Stimulated activated CD8-positive, alpha-beta memory T cell treated with anti-CD3 and anti-CD28 coated beads, Interleukin-2, amount 100 ng/mL, for 1 hour (primary cell): ENCODE data around the gene DPH3.
A peak's percentile ranks its signal among the peaks of the same experiment; 100 is the strongest.
"Not testable (repeated sequence)": the region's sequence is repeated elsewhere in the genome, so short reads cannot be mapped to it uniquely, and the experiment has no call there.

Experiments used
- DNase-seq, 2 donors: peaks; one replicate each; pipeline ENCODE4 v3.0.0-alpha.2; 2020; ENCODE audit warnings: low read depth in 2 of 2

Gene DPH3

DNA sequence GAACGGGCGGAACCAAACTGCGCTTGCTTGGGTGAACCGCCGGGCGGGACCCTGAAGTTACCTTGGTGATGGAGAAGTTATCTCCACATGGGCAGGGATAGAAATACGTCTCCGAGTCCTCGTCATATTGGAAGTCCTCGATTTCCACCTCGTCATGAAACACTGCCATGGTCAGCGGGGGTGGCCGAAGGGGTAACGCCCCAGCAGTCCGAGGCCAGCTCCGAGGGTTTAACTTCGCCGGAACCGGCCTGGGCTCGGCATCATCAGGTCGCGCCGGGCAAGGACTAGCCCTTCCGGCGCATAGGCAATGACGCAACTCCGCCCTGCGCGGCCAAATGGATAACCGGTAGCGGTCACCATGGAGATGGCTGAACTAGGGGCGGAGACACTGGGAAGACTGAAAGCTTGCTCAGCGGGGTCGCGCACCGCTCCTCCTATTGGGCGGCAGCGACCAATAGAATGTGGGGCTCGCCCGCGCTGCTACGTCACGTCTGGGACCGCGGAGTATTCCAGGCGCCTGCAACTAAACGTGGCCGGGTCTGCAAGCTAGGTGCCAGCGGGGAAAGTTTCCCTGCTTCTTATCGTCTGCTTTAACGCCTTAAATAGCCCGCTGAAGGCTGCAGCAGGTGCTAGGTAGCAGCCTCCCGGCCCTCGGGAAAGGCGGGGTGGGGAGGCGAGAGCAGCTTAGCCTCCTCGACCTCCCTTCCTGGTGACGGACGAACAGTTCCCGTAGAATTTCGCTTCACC lies at the start of gene DPH3, which contains the start of gene OXNAD1:
TSS of gene DPH3 (minus strand) at position 236 of the 747 bp plus-strand sequence. CDS start at position 169, 67 bp downstream.
TSS of gene OXNAD1 (plus strand) at position 505 of the 747 bp plus-strand sequence. CDS start 5,741 bp downstream, outside the sequence.
- peak; percentile 98 to 99 for DNase-seq

DNA sequence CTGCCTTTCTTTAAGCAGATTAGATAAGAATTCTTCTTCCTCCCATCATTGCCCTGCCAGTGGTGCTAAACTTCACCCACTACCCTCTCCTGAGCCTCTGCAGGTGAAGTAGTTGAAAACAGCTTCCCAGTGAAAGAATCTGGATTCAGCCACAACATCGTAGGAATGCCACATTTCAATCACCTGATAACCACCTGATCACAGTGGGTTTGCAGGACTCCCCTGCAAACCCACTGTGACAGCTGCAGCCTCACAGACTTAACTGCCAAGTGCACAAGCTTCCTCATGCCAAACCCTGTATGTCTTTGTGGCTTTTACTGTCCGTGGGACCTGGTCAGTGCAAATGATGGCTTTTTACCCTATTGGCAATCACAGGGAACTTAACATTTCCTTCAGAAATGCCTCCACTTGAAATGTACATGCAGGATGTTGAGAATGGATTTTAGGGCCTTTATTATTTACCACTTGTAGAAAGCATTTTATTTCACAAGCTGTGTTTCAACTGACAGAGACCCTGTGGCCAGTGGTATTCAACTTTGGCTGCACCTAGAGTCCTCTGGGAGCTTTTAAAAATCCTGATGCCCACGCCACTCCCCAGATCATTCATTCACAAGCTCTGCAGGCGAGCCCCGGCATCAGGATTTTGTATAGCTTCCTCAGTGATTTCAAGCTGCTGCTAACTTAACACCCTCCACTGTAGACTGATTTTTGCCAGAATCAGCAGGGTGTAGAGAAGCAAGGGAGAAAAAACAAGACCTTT lies 49.3 kb upstream of the DPH3 start:
- DNase-seq: no peak

DNA sequence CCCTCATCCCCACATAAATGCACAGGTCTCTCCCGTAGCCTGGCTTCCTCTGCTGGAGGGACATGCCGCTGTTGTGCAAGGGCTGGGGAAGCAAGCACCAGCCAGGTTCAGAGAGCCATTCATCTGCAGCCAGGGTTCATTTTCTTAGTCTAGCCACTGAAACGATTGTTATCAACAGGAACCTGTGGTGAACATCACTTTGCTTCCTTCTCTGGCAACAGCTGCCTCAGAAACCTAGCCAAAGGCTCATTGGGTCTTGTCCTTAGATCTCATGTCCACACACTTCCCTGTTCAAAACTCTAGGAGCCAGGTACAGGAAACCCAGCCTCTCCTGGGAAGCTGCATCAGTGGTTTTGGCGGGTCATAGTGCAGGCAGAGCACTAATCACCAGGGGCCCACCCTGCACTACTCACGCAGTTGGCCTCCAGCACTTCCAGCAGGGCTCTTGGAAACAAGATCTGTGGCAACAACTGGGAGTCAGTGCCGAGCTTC lies 47.3 kb upstream of the DPH3 start:
- DNase-seq: no peak

DNA sequence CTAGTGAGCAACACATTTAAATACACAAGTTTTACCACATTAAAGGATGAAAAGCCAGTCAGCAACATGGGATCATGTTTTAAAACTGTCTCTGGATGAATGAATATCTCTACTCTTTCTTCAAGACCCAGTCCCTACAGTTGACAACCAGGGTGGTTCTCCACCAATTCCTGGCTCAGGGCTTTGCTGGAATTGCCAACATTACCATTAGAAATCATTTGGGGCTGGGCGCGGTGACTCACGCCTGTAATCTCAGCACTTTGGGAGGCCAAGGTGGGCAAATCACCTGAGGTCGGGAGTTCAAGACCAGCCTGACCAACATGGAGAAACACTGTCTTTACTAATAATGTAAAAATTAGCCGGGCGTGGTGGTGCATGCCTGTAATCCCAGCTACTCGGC lies 45.7 kb upstream of the DPH3 start:
- not testable (repeated sequence) for DNase-seq

DNA sequence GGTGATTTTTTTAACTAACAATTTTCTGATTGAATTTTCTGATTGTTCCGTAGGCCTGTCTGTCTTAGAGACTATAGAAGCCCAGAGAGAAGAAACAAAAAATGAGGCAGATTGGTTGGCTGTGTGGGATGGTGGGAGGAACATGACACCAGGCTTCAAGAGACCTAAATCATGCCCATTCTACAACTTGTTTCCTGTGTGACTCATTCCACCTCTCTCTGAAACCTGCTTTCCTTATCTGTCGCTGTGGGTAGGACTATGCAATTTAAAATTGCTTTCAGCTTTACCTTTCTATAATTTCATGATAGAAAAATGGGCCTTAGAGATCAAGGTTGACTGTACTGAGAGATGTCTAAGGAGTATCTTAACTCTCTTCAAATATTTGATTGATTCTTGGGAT lies 44.8 kb upstream of the DPH3 start:
- DNase-seq: no peak

DNA sequence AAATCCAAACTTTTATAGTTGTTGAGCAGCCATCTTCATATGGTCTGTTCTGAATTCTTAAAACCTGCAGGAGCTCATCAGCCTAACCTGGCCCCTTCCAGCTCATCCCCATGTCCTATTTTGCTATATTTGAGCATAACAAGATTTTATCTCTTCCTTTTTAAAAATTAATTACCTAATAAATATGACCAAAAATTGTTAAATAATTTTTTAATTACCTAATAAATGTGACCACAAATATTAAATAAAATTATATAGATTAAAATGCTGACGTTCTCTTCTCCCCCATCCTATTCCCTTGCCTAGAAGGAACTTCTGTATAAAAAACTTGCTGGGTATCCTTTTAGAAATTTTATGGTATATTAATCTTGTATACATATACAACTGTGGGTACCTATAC lies 44.0 kb upstream of the DPH3 start:
- DNase-seq: no peak

DNA sequence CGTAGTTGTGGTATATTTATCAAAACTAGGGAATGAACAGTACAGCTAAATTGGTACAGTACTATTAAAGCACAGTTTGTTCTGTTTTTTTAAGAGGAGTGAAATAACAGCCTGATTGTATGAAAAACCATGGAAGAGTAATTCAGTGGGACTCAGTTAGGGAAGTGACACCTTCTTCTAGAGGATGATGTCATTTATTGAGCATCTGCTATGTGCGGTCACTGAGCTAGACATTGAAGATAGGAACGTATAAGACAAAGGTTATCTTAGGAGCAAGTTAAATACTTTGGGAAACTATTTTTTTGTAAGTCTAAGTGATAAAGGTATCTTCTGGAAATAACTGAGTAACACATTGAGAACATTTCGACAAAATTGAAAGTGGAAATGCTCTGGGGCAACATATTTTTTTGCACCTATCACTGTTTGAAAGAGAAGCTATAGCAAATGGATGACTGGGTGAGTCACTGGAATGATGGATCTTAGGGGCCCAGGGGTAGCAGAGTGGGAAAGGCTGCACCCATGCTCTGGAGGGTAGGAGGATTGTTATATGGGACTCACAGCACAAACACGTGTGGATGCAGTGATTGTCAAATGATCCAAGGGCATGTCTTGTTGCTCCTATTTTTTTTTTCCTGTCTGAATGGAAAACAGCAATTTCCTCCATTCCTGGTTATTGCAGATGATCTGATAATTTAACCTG lies 43.2 kb upstream of the DPH3 start:
- no peak for DNase-seq

DNA sequence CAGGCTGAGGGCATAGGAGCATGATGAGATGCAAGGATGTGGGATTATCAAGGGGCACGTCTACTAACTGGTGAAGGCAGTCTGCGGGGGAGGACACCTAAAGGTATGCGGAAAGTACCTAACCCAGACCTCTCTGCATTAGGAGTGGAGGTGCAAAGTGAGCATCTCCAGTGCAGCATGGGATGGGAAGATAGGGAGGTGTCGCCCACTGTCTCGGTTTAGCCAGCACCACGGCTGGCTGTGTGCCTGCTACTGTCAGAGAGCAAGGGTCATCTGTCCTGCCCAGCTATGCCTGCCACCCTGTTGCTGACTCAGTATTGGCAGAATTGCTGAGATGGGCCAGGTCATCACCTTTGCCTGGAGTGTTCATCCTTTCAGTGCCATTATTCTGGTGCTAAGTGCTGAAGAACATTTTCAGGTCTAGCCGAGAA lies 40.4 kb upstream of the DPH3 start:
- no peak for DNase-seq

DNA sequence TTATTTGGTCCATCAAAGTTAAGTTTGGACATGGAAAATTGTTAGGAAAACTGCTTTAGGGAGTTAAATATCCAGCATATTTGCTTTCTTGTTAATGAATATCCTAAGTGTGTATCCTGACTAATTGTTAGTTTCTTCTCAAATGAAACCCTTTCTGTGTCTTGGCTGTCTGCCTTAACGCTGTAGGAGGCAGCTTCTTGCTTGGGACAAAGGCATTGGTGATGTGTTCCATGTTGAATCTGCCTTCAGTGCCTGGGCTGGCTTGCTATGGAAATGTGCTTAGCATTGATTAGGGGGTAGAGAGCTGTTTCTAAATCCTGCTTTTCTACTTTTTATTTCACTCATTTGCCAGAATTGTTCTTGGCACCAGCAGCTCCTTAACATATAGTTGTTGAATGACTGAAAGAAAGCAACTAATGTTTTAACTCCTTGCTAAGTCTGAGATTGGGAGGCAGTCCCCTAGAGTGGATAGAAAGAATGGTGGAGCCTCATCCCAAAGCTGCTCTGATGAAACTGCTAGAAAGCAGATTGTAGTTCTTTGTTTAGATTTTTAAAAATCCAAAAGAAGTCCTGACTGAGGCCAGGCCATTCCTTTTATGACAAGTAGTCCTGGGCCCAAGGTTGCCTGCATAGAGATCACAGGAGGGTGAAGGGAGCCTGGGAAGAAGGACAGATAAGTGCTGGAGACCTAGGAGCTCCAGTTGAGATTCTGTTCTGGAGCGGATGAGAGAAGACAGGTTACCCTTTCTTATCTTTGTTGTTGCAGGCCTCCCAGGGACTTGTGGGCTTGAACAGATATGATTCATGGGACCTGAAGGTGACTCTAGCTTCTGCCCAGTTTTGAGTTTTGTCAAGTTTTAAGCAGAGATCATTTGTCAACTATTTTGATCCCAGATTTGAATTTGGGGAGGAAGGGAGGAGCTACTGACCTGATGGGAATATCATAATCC lies 39.6 kb upstream of the DPH3 start:
- no peak for DNase-seq

DNA sequence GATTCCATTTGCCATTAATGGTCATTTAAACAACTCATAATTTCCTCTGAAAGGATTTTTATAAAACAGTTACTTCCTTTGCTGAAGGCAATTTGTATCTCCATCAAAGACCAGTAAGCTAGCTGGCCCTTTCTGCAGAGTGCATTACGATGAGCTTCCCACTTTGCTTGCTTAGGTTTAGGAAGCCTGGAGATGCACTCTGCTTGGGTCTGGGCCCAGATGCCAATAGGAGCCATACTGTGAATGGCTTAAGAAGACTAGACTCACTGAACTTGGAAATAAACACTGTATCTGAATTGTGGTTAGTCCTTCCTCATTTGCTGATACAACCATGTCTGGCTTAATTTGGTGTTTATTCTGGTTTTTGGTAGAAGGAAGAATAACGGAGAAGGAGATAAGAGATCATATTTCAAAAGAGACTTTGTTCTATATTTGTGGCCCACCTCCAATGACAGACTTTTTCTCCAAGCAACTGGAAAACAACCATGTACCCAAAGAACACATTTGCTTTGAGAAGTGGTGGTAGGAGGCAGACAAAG lies 38.4 kb upstream of the DPH3 start:
- DNase-seq: no peak

DNA sequence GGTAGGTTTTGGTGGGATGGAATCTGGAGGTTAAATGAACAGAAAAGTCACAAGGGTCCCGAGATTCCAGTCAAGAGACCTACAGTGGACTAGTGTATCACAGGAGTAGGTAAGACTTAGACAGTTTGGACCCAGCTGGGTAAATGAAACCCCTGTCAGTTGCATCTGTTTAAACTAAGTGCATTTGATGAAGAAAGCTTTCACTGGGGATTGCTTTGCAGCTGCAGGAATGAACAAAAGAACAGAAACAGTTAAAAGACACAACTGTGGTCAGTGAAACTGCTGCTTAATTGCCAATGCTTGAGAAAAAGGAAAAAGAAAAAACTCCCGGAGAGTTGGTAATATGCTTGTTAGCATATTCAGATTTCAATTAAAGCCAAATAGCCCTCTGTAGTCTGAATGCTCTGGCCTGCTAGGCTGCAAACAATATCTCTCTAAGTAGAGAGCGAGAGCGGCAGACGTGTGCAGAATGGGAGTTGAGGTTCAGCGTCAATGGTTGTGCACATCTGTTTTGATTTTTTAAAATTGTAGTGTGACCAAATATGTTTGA lies 37.4 kb upstream of the DPH3 start:
- no peak for DNase-seq

DNA sequence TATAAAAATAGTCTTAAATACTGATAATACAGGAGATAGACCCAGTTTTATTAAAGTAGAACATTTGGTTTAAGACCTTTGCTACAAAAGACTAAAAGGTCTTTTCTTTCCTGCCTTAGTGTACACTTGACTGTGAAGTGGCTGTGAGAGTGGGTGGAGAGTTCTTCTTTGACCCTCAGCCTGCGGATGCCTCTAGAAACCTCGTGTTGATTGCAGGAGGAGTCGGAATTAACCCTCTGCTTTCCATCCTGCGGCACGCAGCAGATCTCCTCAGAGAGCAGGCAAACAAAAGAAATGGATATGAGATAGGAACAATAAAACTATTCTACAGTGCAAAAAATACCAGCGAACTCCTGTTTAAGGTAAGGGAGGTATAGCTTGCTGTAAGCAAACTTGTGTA lies 36.8 kb upstream of the DPH3 start:
- no peak for DNase-seq

DNA sequence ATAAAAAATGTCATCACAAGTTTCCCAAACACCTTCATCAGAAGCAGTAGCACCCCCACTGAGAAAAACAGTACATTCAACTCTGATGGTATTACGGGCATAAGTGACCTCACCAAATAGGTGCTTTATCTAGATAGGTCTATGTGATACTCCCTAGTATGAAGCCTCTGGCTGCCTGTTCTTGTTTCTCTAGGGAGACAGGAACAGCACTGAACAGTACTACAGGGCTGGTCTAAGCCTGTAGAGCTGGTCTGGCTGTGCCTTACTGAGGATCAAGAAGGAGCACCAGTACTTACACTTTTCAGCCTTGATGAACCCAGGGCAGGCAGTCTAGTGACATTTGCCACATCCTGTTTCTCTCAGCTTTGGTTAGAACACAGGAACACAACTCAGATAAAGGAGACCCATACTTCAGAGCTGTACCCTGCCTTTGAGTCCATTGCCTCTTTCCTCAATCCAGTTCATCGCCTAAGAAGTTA lies 36.2 kb upstream of the DPH3 start:
- DNase-seq: no peak

DNA sequence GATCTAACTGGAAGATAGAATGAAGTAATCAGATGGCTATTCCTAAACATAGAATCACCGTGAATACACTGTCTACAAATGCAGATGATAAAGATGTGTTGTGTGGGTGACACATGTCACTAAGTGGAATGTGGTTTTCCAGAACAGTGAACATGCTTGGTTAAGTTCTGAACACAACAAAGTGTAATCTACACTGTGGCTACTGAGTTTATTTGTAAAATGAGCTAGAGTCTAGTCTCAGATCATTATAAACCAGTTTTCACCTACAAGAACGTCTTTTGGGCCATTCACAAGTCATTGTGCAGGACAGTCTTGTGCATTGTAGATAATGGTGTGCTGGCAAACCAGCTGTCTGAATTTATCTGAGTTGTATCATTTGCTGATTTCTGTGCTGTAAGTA lies 35.6 kb upstream of the DPH3 start:
- no peak for DNase-seq

DNA sequence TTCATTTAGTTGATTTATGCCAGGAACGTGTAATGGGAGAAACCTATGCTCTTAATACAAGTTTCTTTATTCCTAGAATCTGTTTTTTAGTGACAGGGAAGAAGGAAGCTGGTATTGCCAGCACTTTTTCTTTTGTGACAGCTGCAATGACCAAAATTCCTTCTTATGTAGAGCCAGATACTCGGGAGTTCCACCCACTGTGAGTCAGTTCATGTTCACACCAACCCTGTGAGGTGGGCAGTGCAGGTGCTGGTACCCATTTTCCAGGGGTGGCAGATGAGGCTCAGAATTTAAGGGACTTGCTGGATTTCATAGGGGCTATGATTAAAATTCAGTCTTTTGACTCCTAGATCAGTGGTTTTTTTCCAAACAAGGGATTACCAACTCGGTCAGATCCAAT lies 35.0 kb upstream of the DPH3 start:
- DNase-seq: no peak

DNA sequence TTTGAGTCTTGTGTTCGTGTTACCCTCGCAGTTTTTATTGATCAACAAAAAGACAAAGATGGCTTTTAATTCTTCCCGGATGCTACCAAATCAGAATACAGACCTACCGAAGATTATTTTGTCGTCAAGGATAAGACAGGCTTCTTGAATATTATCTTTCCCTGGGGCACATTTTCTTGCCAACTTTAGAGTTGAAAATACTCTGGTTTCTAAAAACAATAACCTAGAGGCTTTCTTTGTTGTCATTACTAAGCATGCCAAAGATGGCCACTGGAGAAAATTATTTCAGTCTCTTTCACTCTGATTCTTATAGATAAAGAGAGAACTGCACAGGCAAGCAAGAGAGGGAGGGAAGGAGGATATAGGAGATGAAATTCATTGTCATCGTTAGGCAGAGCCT lies 34.1 kb upstream of the DPH3 start:
- no peak for DNase-seq

DNA sequence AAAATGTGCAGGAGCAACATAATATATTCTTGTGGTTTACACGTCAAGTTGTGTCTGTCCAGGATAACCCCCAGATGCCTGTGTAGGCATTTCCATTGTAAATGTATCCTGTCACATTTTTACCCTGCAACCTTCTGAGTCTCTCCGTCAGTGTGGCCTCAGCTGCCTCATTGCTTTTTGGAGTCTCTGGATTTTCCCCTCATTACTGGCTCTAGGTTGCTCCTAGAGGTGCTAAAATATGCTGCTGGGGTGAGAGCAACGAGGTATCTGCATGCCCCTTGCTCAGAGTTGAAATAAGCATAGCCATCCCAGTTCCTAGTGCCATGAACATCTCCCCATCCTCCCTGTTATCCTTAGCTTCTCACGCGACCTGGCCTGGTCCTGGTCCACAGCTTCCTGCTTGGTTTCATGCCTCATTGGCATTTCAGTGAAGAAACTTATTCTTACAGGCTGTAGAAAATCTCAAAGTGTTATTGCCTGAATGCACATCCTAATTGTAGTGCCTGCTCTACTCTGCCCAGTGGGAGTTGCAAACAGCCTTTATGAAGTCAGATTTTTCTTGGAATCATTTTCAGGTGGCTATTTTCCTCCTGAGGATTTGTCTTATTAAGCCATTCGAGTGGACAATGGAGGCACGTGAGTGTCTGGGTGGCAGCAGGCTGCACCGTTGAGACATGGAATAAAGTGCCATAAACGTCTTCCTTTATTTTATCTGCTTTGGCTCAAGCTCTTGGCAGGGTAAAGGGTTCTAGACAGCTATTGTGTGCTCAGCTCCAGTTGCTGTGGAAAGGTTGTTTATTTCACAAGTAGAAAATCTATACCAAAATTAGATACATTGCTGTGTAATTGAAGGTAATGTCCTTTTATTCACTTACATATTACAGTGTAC lies 33.5 kb upstream of the DPH3 start:
- DNase-seq: no peak

DNA sequence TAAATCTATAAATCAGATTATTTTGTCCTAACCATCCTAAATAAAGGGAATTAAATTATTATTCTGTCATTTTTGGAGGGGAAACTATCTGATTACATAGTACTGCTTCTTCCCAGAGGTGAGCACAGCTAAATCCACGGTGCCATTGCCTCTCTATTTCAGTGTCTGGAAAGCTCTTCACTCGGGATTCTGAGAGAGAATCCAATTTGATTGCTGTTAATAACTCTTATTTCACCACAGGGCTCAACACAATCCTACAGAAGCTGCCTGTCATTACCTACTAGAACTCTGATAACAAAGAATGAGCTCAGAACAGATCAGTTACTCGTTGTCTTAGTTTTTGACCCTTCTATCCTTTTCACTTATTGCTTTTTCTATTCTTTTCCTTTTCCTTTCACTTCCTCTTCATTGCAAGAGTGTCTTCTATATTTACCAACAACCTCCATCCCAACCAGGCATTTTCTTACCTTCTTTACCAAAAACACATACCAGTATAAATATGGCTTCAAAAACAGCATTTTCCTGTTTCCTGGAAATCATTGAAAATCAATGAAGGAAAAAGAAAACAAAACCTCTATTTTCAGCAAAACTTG lies 30.7 kb upstream of the DPH3 start:
- no peak for DNase-seq

DNA sequence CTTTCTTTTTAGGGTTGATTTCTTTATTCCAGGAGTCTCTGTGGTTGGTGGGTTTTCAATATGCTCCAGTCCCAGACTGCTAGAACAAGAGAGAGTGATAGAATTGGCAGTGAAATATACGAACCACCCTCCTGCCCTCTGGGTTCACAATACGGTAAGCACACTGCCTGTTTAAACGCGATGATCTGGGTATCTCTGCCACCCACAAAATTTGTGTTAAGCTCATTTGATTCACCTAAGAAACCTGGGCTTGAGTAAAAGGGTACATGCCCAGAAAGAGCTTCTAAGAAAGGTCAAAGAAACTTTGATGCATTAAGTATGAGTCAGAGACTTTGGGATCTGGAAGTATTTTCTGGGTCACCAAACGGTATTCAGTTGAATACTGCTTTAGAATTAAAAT lies 30.1 kb upstream of the DPH3 start:
- no peak for DNase-seq
